Neural cell (in vitro differentiated cells): ENCODE data around the gene ZNF786. TPM values are rescaled to one million over a fixed set of nuclear protein-coding genes. Genes with fewer than 3 reads are reported as not detected.
A peak's percentile ranks its signal among the peaks of the same experiment; 100 is the strongest.

Source experiments
- H2AFZ ChIP-seq: fragments of 200-600, 300-800 bp; sonication (generic), shearing (Covaris generic); 2 replicates; pipeline ENCODE4 v1.6.0; 2014; ENCODE audit warnings: low read depth, mild to moderate bottlenecking, antibody characterized with exemption, low read length, moderate library complexity
- H3F3A ChIP-seq: fragments of 200-600 bp; shearing (Covaris generic); 2 replicates; pipeline ENCODE4 v1.6.1; 2016; ENCODE audit warnings: mild to moderate bottlenecking, moderate library complexity, mixed read lengths, antibody characterized with exemption, low read length; ENCODE audit not compliant: insufficient read depth, poor library complexity, severe bottlenecking
- H3K27ac ChIP-seq: fragments of 200-600, 300-800 bp; sonication (generic), shearing (Covaris generic); 2 replicates; pipeline ENCODE4 v1.5.1; 2014; ENCODE audit warnings: mild to moderate bottlenecking, low read length, moderate library complexity
- H3K27me3 ChIP-seq: fragments of 300-800, 200-600 bp; sonication (generic), shearing (Covaris generic); 2 replicates; pipeline ENCODE4 v1.6.0; 2014; ENCODE audit warnings: mild to moderate bottlenecking, low read depth, low read length, moderate library complexity; ENCODE audit not compliant: insufficient read depth
- H3K36me3 ChIP-seq: fragments of 300-800, 200-600 bp; sonication (generic), shearing (Covaris generic); 2 replicates; pipeline ENCODE4 v1.5.1; 2014; ENCODE audit warnings: mild to moderate bottlenecking, antibody characterized with exemption, low read length, moderate library complexity; ENCODE audit not compliant: insufficient read depth
- H3K4me2 ChIP-seq: fragments of 300-800, 200-600 bp; sonication (generic), shearing (Covaris generic); 2 replicates; pipeline ENCODE4 v1.6.0; 2014; ENCODE audit warnings: mild to moderate bottlenecking, low read length
- H3K4me3 ChIP-seq: fragments of 300-800, 200-600 bp; sonication (generic), shearing (Covaris generic); 2 replicates; pipeline ENCODE4 v1.5.1; 2014; ENCODE audit warnings: mild to moderate bottlenecking, low read length, moderate library complexity
- H3K79me2 ChIP-seq: fragments of 200-600 bp; shearing (Covaris generic); replicated peaks from 2 replicates; pipeline ENCODE4 v1.6.0; 2014; ENCODE audit warnings: mild to moderate bottlenecking, low read length, moderate library complexity; ENCODE audit not compliant: insufficient read depth
- H3K9ac ChIP-seq: fragments of 300-800, 200-600 bp; sonication (generic), shearing (Covaris generic); 2 replicates; pipeline ENCODE4 v1.6.1; 2016; ENCODE audit warnings: mild to moderate bottlenecking, low read length, mixed read lengths
- H3K9me2 ChIP-seq: fragments of 200-600 bp; shearing (Covaris generic); 2 replicates; pipeline ENCODE4 v1.6.1; 2016; ENCODE audit warnings: mild to moderate bottlenecking, low read length, mixed read lengths; ENCODE audit not compliant: insufficient read depth
- H3K9me3 ChIP-seq: fragments of 200-600, 300-800 bp; sonication (generic), shearing (Covaris generic); 2 replicates; pipeline ENCODE4 v1.6.1; 2016; ENCODE audit warnings: mild to moderate bottlenecking, mixed run types, low read length, moderate library complexity, mixed read lengths
- H4K20me1 ChIP-seq: fragments of 200-600 bp; shearing (Covaris generic); 2 replicates; pipeline ENCODE4 v1.6.1; 2016; ENCODE audit warnings: mild to moderate bottlenecking, mixed run types; ENCODE audit not compliant: insufficient read depth
- CTCF ChIP-seq: fragments of 450-650 bp; IDR thresholded peaks from 2 replicates; pipeline ENCODE4 v1.5.1; 2014; ENCODE audit warnings: antibody characterized with exemption, mild to moderate bottlenecking, moderate library complexity; ENCODE audit not compliant: poor library complexity, severe bottlenecking
- EP300 ChIP-seq: fragments of 450-650 bp; conservative IDR thresholded peaks from 2 replicates; pipeline ENCODE4 v1.6.1; 2014; ENCODE audit warnings: antibody characterized with exemption, mild to moderate bottlenecking, moderate library complexity; ENCODE audit not compliant: poor library complexity, severe bottlenecking
- EZH2 ChIP-seq: fragments of 200-600, 300-800 bp; shearing (Covaris generic), sonication (generic); IDR thresholded peaks from 2 replicates; pipeline ENCODE4 v1.6.1; 2014; ENCODE audit warnings: antibody characterized with exemption, low read length, borderline replicate concordance, mild to moderate bottlenecking; ENCODE audit not compliant: insufficient read depth, poor library complexity, severe bottlenecking
- MXI1 ChIP-seq: fragments of 450-650 bp; conservative IDR thresholded peaks from 2 replicates; pipeline ENCODE4 v1.6.1; 2014; ENCODE audit warnings: antibody characterized with exemption, mild to moderate bottlenecking; ENCODE audit not compliant: poor library complexity, severe bottlenecking
- POLR2AphosphoS5 ChIP-seq: IDR thresholded peaks from 2 replicates; pipeline ENCODE4 v1.6.1; 2012
- RAD21 ChIP-seq: fragments of 450-650 bp; conservative IDR thresholded peaks from 2 replicates; pipeline ENCODE4 v1.6.1; 2014; ENCODE audit warnings: antibody characterized with exemption, mild to moderate bottlenecking, moderate library complexity
- REST ChIP-seq: IDR thresholded peaks from 2 replicates; pipeline ENCODE4 v1.6.1; 2012; ENCODE audit warnings: borderline replicate concordance
- SMC3 ChIP-seq: fragments of 450-650 bp; conservative IDR thresholded peaks from 2 replicates; pipeline ENCODE4 v1.6.1; 2014; ENCODE audit warnings: antibody characterized with exemption, mild to moderate bottlenecking, moderate library complexity; ENCODE audit not compliant: poor library complexity
- TAF1 ChIP-seq: IDR thresholded peaks from 2 replicates; pipeline ENCODE4 v1.6.1; 2012; ENCODE audit warnings: low read depth
- polyA minus RNA-seq: library from RNA; depleted of rRNA, polyadenylated mRNA; stranded (reverse); fragments of >200 nt; gene quantifications from 2 replicates; pipeline ENCODE4 v1.2.3, GENCODE V29; 2014
- polyA plus RNA-seq: library from polyadenylated mRNA; depleted of rRNA; stranded (reverse); fragments of >200 nt; gene quantifications from 2 replicates; pipeline ENCODE4 v1.2.3, GENCODE V29; 2014

Gene ZNF786, protein sequence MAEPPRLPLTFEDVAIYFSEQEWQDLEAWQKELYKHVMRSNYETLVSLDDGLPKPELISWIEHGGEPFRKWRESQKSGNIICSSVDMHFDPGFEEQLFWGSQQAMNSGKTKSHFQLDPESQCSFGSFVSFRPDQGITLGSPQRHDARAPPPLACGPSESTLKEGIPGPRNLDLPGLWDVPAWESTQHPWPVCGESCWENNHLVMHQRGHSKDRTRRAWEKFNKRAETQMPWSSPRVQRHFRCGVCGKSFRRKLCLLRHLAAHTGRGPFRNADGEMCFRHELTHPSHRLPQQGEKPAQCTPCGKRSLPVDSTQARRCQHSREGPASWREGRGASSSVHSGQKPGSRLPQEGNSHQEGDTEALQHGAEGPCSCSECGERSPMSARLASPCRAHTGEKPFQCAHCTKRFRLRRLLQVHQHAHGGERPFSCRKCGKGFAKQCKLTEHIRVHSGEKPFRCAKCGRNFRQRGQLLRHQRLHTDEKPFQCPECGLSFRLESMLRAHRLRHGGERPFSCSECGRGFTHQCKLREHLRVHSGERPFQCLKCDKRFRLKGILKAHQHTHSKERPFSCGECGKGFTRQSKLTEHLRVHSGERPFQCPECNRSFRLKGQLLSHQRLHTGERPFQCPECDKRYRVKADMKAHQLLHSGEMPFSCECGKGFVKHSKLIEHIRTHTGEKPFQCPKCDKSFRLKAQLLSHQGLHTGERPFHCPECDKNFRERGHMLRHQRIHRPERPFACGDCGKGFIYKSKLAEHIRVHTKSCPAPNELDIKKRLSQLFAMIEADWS
- polyA plus RNA-seq: 7.8 and 8.2 TPM in 2 replicates
- polyA minus RNA-seq: 27.3 and 29.5 TPM in 2 replicates

DNA sequence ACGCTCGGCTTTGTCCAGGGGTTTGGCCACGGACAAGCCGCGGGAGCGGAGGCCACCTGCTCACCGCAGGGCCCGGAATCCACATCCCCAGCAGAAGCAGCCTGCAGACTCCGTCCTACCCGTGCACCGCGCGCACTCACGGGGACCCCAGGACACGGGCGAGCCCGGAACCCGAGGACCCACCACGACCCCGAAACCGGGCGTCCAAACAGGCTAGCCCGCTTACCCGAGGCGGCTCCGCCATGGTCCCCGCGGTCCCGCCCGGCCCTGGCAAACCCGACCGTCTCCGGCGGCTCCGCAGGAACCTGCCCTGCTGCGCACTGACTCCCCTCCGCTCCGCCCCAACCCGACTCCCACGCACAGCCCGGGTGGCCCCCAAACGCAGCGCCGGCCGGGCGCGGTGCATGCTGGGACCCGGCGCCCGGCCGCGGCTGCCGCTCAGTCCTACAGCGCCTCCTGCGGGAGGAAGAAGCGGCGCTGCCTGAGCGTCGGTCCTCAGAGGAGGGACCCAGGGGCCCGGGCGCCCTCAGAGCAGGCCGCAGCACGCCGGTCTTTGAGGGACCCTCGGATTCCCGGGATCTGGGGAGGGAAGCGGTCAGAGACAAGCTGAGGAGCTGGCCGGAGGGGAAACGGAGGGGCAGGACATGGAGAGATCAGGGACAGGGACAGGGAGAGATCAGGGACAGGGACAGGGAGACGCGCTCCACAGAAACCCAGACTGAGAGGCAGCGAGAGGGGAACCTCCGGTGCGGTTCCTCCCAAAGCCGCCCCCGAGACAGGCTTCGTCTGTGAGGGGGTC is at the start of gene ZNF786:
ZNF786 (minus strand) TSS at position 322 of the 799 bp plus-strand sequence; CDS start at position 244, 78 bp downstream.
- Histone ChIP-seq H3K4me3 (peak within 1 kb of the TSS; percentile 100), H3K9ac (peak within 1 kb of the TSS; percentile 88), H3K27ac (peak within 1 kb of the TSS; percentile 78), H3K79me2 (peaks cover 23% of the 10 kb centered on the region), H4K20me1 (no peaks in the 10 kb centered on the region), H3K27me3 (no peaks in the 10 kb centered on the region), H3K36me3 (no peaks in the 10 kb centered on the region), H3F3A (no peaks in the 10 kb centered on the region), H3K9me2 (no peaks in the 10 kb centered on the region), H2AFZ (peak within 1 kb of the TSS; percentile 88), H3K4me2 (peak within 1 kb of the TSS; percentile 82), H3K9me3 (no peaks in the 10 kb centered on the region)
- peak; percentile 87 for TF ChIP-seq POLR2AphosphoS5
- TF ChIP-seq EZH2: no peak
- TF ChIP-seq REST: peak; percentile 21
- peak; percentile 87 for TF ChIP-seq RAD21
- peak; percentile 83 for TF ChIP-seq TAF1
- peak; percentile 79 for TF ChIP-seq SMC3
- TF ChIP-seq MXI1: peak; percentile 72
- peak; percentile 60 for TF ChIP-seq EP300
- peak; percentile 99 for TF ChIP-seq CTCF

- H4K20me1 ChIP-seq: no peaks in the 10 kb centered on the region
- H3K9me3 ChIP-seq: no peaks in the 10 kb centered on the region
- H3K4me3 ChIP-seq: no peak overlapping the region
- H3K27ac ChIP-seq: no peak overlapping the region
- H3K36me3 ChIP-seq: no peaks in the 10 kb centered on the region
- no peaks in the 10 kb centered on the region for H3K79me2 ChIP-seq
- H3K4me2 ChIP-seq: no peak overlapping the region
- H3K9me2 ChIP-seq: no peaks in the 10 kb centered on the region
- no peak overlapping the region for H2AFZ ChIP-seq
- TF ChIP-seq EP300 (no peak), CTCF (no peak), REST (no peak), TAF1 (no peak), SMC3 (no peak), POLR2AphosphoS5 (no peak), RAD21 (no peak), MXI1 (no peak), EZH2 (no peak)
- no peaks in the 10 kb centered on the region for H3K27me3 ChIP-seq
- H3F3A ChIP-seq: no peaks in the 10 kb centered on the region
- no peak overlapping the region for H3K9ac ChIP-seq
These were observed 45.6 kb upstream of the ZNF786 start for GRCh38 chr7:149136118-149136517.
